Measurements from ENCODE around the gene BACE2.

The BACE2 gene

DNA sequence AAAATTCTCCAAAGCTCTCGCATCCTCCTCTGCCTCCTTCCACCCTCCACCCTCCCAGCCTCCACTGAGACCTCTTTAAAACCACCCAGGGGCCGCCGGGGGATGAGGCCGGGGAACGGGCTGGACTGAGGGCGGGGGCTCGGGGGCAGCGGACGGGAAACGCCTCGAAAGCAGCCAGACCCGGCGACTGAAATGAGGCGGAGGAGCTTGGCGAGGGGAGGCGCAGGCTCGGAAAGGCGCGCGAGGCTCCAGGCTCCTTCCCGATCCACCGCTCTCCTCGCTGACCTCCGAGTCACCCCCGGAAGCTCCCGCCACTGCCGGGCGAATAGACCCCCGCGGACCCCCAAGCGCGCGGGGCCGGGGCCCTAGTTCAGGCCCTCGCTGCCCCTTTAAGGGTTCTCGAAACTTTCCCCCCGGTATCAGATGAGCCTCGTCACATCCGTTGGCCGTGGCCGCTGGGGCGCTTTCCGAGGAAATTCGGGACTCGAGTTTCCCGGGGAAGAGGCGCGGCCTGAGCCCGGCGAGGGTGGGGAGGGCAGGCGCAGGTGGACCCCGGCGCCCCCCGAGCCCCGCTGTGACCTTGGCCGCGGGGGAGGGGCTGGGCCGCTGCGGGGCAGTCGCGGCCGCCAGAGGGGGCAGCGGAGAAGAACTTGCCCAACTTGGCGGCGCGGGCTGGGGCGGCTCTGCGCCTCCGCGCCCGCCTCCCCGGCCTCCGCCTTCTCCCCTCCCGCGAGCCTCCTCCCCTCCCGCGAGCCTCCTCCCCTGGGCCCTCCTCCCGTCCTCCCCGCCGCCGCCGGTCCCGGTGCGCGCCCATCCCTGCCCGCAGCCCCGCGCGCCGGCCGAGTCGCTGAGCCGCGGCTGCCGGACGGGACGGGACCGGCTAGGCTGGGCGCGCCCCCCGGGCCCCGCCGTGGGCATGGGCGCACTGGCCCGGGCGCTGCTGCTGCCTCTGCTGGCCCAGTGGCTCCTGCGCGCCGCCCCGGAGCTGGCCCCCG is at the start of gene BACE2:
BACE2 (plus strand) TSS at position 813 of the 995 bp plus-strand sequence; CDS start at position 917, 104 bp downstream.
- peak within 1 kb of the TSS; percentile 70 for H3K4me3 ChIP-seq (ENCODE audit: low read length)
- peak; percentile 88 for DNase-seq (ENCODE audit: low read depth)
- TF ChIP-seq, protein P1, sequence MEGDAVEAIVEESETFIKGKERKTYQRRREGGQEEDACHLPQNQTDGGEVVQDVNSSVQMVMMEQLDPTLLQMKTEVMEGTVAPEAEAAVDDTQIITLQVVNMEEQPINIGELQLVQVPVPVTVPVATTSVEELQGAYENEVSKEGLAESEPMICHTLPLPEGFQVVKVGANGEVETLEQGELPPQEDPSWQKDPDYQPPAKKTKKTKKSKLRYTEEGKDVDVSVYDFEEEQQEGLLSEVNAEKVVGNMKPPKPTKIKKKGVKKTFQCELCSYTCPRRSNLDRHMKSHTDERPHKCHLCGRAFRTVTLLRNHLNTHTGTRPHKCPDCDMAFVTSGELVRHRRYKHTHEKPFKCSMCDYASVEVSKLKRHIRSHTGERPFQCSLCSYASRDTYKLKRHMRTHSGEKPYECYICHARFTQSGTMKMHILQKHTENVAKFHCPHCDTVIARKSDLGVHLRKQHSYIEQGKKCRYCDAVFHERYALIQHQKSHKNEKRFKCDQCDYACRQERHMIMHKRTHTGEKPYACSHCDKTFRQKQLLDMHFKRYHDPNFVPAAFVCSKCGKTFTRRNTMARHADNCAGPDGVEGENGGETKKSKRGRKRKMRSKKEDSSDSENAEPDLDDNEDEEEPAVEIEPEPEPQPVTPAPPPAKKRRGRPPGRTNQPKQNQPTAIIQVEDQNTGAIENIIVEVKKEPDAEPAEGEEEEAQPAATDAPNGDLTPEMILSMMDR (IDR thresholded peaks at IDR 0.05; ENCODE audit: insufficient read depth, low read depth, low read length, missing control alignments): peak; percentile 5

DNA sequence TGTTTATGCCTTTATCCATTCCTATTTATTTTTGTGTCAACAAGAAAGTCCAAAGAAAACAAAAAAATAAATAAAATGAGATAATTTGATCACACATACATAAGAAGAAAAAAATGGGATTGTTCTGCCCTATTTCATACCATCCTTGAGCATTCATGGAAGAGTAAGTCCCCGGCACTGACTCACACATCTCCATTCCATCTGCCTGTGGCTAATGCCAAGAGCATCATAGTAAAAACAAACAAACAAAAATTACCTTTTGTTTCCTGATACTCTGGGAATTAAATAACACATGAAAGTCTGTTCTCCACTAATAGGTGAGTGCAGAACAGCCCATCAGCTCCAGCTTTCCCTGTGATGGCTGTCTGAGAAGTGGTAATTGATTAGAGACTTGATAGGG is 48.1 kb upstream of the BACE2 start:
- TF ChIP-seq, protein P1 (IDR thresholded peaks at IDR 0.05; ENCODE audit: insufficient read depth, low read depth, low read length, missing control alignments): no peak
- peak; percentile 57 for DNase-seq (ENCODE audit: low read depth)
- no peak overlapping the region for H3K4me3 ChIP-seq (ENCODE audit: low read length)

DNA sequence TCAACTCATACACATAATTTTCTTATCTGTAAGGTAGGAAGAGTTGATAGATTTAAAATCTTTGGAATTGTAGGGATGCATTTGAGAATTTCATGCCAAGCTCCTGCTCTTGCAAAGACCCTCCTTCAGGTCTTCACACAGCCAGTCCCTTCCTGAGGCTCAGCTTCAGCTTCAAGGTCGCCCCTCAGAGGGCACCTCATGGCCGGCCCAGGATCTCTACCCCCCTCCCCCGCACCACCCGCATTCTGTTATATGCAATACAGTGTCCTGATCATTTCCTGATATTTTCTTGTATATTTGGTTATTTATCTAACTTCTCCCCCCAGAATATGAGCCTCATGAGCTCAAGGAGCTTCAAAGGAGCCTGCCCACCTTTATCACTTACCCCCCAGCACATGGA is 47.0 kb upstream of the BACE2 start:
- DNase-seq (ENCODE audit: low read depth): no peak
- TF ChIP-seq, protein P1 (IDR thresholded peaks at IDR 0.05; ENCODE audit: insufficient read depth, low read depth, low read length, missing control alignments): no peak
- H3K4me3 ChIP-seq (ENCODE audit: low read length): no peak overlapping the region

DNA sequence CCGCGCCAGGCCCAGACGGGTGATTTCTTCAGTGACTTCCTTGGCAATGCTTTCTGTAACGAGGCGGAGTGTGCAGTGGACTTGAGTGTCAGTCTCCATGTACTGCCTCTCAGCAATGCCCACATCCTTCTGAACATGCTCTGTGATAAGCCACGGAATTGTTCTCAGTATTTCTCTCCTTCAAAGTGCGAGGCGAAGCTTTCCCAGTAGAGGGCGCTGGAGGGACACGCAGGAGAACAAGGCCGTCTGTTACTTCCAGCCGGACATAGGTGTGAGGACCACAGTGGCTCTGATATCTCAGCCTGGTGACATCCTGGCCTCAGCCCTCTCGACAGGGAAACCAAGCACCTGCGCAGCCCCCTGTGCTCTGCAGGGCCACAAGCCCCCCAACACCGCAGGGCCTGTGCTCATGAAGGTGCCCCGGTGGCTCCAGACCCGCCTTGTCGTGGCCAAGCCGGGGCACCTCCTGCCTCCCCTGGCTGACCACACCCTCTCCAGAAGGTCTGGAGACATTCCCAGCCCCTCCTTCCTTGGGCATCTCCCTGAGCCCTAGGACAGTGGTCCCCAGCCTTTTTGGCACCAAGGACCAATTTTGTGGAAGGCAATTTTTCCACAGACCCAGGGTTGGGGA is 46.1 kb upstream of the BACE2 start:
- DNase-seq (ENCODE audit: low read depth): peak; percentile 80
- H3K4me3 ChIP-seq (ENCODE audit: low read length): no peak overlapping the region
- TF ChIP-seq, protein P1 (IDR thresholded peaks at IDR 0.05; ENCODE audit: insufficient read depth, low read depth, low read length, missing control alignments): peak; percentile 99

DNA sequence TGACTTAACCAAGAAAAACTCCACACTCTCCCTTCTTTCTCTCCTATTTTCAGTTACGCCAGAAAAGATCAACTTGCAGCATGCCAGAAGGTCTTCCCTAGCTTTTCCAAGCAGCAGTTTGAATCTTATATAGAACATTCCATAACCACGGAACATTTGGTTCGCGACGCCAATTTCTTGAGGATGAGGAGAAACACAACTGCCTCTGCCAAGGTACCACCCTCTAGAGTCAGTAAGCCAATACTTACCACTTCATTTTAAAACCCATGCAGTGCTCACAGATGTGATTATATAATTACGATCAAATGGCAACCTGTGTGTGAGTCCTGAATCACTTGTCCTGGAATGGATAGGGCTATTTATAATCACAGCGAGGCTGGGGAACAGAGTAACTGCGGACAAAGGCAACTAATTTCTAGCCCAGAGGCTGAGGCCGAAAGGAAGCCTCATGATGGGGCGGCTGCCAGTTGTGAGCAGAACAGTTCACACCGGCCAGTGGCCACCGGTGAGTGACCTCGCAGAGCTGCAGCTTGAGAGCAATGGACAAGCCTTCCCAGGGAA is 43.2 kb upstream of the BACE2 start:
- DNase-seq (ENCODE audit: low read depth): no peak
- TF ChIP-seq, protein P1 (IDR thresholded peaks at IDR 0.05; ENCODE audit: insufficient read depth, low read depth, low read length, missing control alignments): no peak
- no peak overlapping the region for H3K4me3 ChIP-seq (ENCODE audit: low read length)

DNA sequence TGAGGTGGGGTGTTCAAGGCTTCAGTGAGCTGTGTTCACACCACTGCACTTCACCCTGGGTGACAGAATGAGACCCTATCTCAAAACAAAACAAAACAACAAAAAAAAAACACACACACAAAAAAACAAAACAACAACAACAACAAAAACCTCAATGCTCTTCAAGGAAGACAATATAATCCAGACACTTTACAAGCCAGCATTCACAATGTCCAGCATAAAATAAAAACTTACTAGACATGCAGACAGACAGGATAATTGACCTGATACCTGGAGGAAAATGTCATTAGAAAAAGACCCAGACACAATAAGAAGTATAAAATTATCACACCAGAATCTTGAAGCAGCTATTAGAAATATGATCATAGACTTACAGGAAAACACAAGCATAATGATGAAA is 39.0 kb upstream of the BACE2 start:
- no peak overlapping the region for H3K4me3 ChIP-seq (ENCODE audit: low read length)
- no peak for DNase-seq (ENCODE audit: low read depth)
- TF ChIP-seq, protein P1 (IDR thresholded peaks at IDR 0.05; ENCODE audit: insufficient read depth, low read depth, low read length, missing control alignments): no peak
